NOMO-1 (cell line): ENCODE measurements around the gene ARHGAP30.
"Not testable (repeated sequence)": the region's sequence is repeated elsewhere in the genome, so short reads cannot be mapped to it uniquely, and the experiment has no call there.

ENCODE experiments used
- DNase-seq, 2 experiments: peaks; one replicate each; lab custom pipeline; 2025; ENCODE audit not compliant: unreplicated experiment in 2 of 2; lab: John Stamatoyannopoulos, UW

Gene ARHGAP30

GRCh38 chr1:161045736-161046604, 23.7 kb downstream of the ARHGAP30 start, which contains the start of gene USF1:
USF1 (minus strand) TSS chr1:161045977; CDS start chr1:161043275, 2,702 bp downstream.
- peak; percentile 90 to 92 for DNase-seq

DNA sequence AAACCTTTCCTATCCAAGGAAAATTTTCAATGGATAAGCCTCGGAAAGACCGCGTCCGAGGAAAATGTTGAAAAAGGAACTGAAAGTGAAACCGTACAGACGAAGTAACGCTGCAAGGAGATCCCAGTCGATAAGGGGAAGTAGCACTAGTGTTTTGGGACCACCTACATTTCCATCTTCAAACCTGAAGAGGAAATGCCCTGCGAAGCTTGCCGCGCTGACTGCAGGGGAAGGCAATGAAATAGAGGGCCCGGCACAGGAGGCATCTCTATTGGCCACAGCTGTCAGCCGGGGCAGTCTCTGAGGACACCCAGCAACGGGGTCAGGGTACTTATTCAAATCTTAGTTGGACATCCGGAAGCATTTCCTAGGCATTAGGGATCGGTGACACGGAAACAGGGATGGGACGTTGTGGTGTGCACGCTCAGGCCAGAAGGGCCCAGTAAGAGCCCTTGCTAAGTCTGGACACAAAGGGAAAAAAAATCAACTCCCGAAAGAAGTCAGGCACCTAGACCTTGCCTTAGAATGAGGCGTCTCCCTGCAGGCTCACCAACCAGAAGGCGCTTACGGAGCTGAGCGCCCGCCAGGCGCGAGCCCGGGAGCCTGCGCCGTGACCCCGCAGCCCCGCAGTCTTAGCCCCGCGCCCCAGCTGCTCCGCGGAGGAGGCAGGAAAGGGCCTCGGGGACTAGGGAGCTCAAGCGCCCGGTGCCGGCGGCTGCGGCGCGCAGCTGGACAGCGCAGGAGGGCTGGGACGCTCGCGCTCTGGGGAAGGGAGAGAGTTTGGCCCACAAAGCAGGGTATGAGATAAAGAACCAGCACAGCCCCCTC, 24.6 kb downstream of the ARHGAP30 start:
- DNase-seq, result peak; percentile 83 to 98

DNA sequence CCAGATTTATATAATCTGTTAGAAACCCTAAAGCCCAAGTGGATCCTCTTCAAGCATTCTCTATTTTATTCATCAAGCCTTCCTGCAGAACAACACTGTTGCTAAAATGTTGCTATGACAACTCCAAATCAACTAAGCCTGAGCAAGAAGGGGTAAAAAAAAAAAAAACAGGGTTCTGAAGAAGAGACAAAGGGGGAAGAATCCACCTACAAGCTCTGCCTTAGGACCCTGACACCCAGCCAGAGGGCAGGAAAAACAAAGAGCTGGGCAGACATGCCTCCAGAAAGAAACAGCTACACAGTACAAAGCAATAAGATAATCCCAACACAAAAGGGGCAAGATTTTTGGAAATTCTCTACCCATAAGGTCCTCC, 25.2 kb downstream of the ARHGAP30 start:
- DNase-seq, result peak in 1 of 2 experiments; percentile 57

DNA sequence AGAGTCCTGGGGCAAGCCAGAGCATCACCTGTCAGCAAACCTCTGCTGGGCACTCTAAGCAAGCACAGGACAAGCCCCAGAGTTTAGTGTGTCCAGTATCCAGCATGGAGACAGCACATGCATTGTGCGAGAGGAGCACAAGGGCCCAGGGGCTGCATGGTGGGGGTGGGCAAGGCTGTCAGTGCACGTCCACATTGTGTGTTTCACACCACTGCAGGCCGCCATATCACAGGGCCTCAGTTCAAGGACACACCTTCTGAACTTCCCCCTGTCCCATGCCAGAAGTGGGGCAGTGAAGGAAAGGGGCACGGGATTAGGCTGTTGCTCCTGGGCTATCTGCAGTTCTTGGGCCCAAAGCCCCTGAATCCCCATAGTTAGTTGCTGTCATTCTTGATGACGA, 30.1 kb downstream of the ARHGAP30 start:
- no peak for DNase-seq

DNA sequence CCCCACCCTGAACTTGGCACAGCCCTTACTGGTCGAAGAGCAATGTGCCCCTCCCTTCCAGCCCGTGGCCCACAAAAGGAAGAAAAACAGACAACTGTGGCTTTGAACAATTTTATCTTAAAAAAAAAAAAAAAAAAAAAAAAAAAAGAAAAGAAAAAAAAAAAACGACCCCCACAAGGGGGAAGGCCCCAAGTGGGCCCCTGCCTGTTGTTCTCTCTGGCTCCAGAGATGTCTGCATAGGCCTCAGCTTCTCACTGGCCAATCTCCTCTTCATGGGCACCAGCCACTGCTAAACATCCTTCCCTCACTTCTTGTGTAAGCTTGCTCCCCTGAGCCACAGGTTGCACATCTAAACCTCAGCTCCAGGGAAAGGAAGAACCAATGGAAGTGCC, 30.5 kb downstream of the ARHGAP30 start:
- no peak for DNase-seq

DNA sequence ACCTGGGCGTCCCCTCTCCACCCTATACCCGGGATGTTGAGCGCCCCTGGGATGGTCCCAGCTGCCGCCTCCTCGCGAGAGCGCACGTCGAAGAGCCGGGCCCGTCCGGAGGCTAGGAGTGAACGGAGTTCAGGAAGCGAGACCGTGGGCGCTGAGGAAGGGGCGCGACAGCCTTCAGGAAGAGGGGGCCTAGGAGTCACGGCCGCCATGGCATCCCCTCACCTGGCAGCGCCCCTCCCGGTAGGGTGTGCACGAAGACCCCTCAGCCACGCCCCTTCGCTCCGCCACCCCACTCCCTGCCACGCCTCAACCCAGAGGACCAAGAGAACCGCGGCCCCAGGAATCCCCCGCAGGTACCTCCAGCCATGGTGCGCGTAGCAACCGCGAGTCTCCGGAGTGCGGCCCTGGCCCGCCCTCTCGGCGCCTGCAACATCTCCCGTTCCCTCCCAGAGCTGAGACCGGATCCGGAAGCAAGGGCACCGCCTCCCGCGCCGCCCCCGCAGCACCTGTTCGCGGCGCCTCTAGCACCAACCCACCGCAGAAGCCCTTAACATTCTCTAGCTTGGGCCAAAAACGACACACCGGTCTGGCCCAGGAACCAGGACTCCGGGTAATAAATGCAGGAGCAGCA, 31.1 kb downstream of the ARHGAP30 start, which contains the start of gene TSTD1:
TSTD1 (minus strand) TSS at position 442 of the 631 bp plus-strand sequence; CDS start at position 367, 75 bp downstream.
- DNase-seq, result no peak

- no peak for DNase-seq
These were observed 31.8 kb downstream of the ARHGAP30 start for GRCh38 chr1:161037661-161038522.

DNA sequence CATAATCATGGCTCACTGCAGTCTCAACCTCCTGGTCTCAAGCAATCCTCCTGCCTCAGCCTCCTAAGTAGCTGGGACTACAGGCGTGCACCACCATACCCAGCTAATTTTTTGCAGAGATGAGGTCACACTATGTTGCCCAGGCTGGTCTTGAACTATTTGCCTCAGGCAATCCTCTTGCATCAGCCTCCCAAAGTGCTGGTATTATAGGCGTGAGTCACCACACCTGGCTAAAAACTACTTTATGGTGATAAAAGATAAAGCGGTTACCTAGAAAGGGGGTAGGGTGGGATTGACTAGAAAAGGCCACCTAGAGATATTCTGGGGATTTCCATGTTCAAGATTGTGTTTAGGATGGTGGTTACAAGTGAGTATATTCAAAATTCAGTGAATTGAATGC, 35.9 kb downstream of the ARHGAP30 start:
- no peak for DNase-seq

DNA sequence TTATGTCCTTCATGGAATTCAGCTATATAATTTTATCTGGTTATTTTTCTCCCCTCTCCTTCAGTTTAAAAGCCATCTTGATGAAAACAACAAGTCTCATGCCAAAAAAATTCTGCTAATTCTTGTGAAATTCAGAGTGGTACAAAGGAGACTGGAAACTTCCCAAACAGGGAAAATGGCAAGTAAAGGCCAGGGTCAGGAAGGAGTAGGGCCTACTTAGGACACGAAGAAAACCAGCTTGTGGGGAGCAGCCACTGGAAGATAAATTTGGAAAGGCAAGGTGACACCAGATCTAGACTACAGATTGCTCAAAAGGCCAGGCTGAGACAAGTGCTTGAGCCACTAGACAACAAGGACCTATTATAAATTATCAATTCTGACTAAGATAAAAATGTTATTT, 37.3 kb downstream of the ARHGAP30 start:
- DNase-seq, result no peak

DNA sequence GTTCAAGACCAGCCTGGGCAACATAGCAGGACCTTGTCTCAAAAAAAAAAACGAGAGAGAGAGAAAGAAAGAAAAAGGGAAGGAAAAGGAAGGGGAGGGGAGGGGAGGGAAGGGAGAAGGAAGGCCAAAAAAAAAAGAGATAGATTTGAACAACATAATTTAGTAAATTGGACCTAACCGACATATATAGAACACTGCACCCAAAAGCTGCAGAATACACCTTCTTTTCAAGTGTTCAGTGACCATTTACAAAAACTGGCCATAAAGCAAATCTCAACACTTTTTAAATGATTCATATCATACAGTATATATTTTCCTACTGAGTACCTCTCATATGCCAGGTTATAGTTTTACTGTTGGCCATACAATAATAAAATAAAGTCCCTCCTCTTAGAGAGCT, 37.8 kb downstream of the ARHGAP30 start:
- no peak for DNase-seq

- DNase-seq, result not testable (repeated sequence)
These were observed 40.2 kb downstream of the ARHGAP30 start for GRCh38 chr1:161029466-161029865.

DNA sequence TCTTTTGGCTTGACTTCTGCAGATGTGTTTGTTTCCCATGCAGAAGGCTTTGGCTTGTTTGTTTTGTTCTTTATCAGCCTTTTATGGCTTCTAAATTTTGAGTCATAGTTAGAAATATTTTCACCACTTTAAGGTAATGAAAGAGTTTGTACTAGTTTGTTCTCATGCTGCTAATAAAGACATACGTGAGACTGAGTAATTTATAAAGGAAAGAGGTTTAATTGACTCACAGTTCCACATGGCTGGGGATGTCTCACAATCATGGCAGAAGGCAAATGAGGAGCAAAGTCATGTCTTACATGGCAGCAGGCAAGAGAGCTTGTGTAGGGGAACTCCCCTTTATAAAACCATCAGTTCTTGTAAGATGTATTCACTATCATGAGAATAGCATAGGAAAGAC, 42.7 kb downstream of the ARHGAP30 start:
- DNase-seq, result not testable (repeated sequence)

DNA sequence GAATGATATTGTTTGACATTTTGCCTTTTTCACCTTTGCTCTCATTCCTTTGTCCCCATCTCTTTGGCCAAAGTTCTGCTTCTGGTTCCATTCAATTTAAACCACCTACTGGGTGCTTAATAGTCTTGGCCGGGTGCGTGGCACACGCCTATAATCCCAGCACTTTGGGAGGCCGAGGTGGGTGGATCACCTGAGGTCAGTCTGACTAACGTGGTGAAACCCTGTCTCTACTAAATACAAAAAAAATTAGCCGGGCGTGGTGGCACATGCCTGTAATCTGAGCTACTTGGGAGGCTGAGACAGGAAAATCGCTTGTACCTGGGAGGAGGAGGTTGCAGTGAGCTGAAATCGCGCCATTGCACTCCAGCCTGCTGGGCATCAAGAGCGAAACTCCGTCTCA, 47.3 kb downstream of the ARHGAP30 start:
- not testable (repeated sequence) for DNase-seq

- DNase-seq, result no peak
These were observed 47.7 kb downstream of the ARHGAP30 start for GRCh38 chr1:161021970-161022353.

DNA sequence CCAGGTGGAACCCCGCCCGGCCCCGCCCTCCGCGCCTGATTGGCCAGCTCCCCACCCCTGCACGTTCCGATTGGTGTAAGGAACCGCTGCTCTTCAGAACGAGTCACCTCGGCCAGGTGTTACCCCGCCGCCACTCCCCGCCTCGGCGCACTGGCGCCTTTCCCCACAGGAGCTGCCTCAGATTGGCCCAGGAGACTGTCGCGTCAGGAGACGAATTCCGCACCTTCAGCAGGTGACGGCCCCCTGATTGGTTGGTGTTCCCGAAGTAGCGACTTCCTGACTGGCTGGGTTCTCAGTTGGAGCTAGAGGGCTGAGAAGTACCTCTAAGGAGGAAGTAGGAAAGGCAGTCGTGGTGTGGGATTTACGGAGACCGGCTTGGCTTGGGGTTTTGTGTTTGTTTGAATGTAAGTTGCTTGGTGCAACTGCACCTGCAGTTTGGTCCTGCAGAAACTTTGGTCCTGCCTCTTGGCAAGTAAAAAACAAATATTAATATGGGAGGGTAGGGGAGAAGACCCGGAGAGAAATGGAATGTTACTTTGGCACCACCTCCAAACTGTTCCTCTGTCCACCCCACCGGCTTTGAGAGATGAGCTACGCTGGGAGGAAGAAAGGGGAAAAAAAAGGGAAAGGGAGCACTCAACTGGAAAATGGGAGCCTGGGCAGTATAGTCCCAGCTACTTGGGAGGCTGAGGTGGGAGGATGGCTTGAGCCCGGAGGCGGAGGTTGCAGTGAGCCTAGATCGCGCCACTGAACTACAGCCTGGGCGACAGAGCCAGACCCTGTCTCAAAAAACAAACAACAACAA, 48.3 kb downstream of the ARHGAP30 start:
- peak; percentile 88 to 90 for DNase-seq

- DNase-seq, result peak; percentile 70 to 71
These were observed 49.1 kb downstream of the ARHGAP30 start, which contains the start of gene F11R for GRCh38 chr1:161020509-161021164. F11R (minus strand) TSS chr1:161021152; CDS start chr1:161021073, 79 bp downstream.

DNA sequence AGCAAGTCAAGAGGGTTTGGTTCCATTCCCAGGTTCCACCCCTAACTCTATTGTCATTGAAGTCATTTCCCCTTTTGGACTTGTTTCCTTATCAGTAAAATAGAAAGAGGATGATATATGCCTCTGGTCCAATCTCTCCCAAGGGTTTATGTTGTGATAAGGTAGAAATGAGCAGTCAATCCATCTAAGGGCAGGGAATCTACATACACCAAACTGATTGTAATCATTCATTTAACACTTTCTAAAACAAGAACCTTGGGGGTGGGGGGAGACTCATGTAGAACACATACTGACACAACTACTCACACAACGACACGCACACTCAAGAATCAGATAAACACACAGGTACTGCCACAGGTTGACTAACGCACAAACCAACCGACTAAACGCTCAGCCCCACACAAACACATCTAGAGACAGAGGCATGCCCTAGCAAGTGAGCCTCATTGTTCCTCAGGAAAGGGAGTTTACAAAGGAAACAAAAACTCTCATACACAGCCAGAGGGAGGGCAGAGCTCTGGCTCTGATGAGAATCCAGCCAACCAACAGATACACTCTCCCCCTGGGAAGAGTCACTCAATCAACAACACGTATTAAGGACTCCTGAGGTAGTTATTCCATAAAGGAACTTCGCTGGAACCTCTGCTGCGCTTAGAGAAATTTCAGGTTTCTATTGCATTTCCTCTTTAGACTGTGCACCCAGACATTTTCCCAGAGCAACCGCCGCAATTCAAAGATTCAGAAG, 49.8 kb downstream of the ARHGAP30 start:
- peak in 1 of 2 experiments; percentile 23 for DNase-seq

- DNase-seq, result peak in 1 of 2 experiments; percentile 41
These were observed 50.5 kb downstream of the ARHGAP30 start for GRCh38 chr1:161019111-161019660.
